Parathyroid adenoma (tissue), 2 donors: ENCODE data around the gene OIT3.

ENCODE experiments used
- H2AFZ ChIP-seq: fragments of 300-600 bp; sonication (generic); one replicate; pipeline ENCODE4 v1.7.0; 2017; ENCODE audit warnings: antibody characterized with exemption, mild to moderate bottlenecking
- H3K27ac ChIP-seq: fragments of 300-600 bp; sonication (generic); one replicate; pipeline ENCODE4 v1.7.0; 2017
- H3K27me3 ChIP-seq: fragments of 300-600 bp; sonication (generic); one replicate; pipeline ENCODE4 v1.7.0; 2017; ENCODE audit warnings: low read length; ENCODE audit not compliant: control insufficient read depth, insufficient read depth
- H3K36me3 ChIP-seq: fragments of 300-600 bp; sonication (generic); one replicate; pipeline ENCODE4 v1.7.0; 2017; ENCODE audit warnings: low read length; ENCODE audit not compliant: control insufficient read depth, insufficient read depth
- H3K4me1 ChIP-seq: fragments of 300-600 bp; sonication (generic); one replicate; pipeline ENCODE4 v1.7.0; 2017; ENCODE audit warnings: control low read depth
- H3K4me2 ChIP-seq: fragments of 300-600 bp; sonication (generic); one replicate; pipeline ENCODE4 v1.7.0; 2017; ENCODE audit warnings: low read length
- H3K4me3 ChIP-seq: fragments of 300-600 bp; sonication (generic); one replicate; pipeline ENCODE4 v1.7.0; 2017; ENCODE audit warnings: low read depth, low read length
- H3K79me2 ChIP-seq: fragments of 300-600 bp; sonication (generic); one replicate; pipeline ENCODE4 v1.7.0; 2017; ENCODE audit warnings: control low read depth
- H3K9ac ChIP-seq: fragments of 300-600 bp; sonication (generic); one replicate; pipeline ENCODE4 v1.7.0; 2017; ENCODE audit warnings: mild to moderate bottlenecking
- H3K9me3 ChIP-seq: fragments of 300-600 bp; sonication (generic); one replicate; pipeline ENCODE4 v1.7.0; 2017; ENCODE audit warnings: low read length; ENCODE audit not compliant: control insufficient read depth
- CTCF ChIP-seq: fragments of 300-600 bp; sonication (generic); IDR thresholded peaks from one replicate; pipeline ENCODE4 v1.7.0; 2017; ENCODE audit warnings: antibody characterized with exemption, mild to moderate bottlenecking
- donor health status: primary hyperparathyroidism.

The OIT3 gene

GRCh38 chr10:72952642-72953158 is 59.2 kb downstream of the OIT3 start:
- H3K4me3 ChIP-seq = no peak overlapping the region
- H3K4me2 ChIP-seq = no peak overlapping the region
- no peak overlapping the region for H3K9ac ChIP-seq
- TF ChIP-seq CTCF = no peak
- no peaks in the 10 kb centered on the region for H3K9me3 ChIP-seq
- H3K79me2 ChIP-seq = no peaks in the 10 kb centered on the region
- no peaks in the 10 kb centered on the region for H3K36me3 ChIP-seq
- H2AFZ ChIP-seq = no peak overlapping the region
- H3K4me1 ChIP-seq = no peaks in the 10 kb centered on the region
- no peak overlapping the region for H3K27ac ChIP-seq
- no peaks in the 10 kb centered on the region for H3K27me3 ChIP-seq

- H2AFZ ChIP-seq = no peak overlapping the region
- H3K4me2 ChIP-seq = no peak overlapping the region
- no peak overlapping the region for H3K27ac ChIP-seq
- no peaks in the 10 kb centered on the region for H3K4me1 ChIP-seq
- no peaks in the 10 kb centered on the region for H3K9me3 ChIP-seq
- no peak overlapping the region for H3K4me3 ChIP-seq
- H3K79me2 ChIP-seq = no peaks in the 10 kb centered on the region
- no peak overlapping the region for H3K9ac ChIP-seq
- no peak for TF ChIP-seq CTCF
- no peaks in the 10 kb centered on the region for H3K36me3 ChIP-seq
- no peaks in the 10 kb centered on the region for H3K27me3 ChIP-seq
These were observed 60.1 kb downstream of the OIT3 start for GRCh38 chr10:72953687-72954086.

GRCh38 chr10:72954230-72954595 is 60.7 kb downstream of the OIT3 start:
- Histone ChIP-seq H3K79me2 (no peaks in the 10 kb centered on the region), H3K4me2 (no peak overlapping the region), H3K9me3 (no peaks in the 10 kb centered on the region), H2AFZ (no peak overlapping the region), H3K4me3 (no peak overlapping the region), H3K9ac (no peak overlapping the region), H3K4me1 (no peaks in the 10 kb centered on the region), H3K36me3 (no peaks in the 10 kb centered on the region), H3K27ac (no peak overlapping the region), H3K27me3 (no peaks in the 10 kb centered on the region)
- TF ChIP-seq CTCF = no peak

- no peak within 1 kb of the TSS for H3K4me2 ChIP-seq
- H3K36me3 ChIP-seq = no peaks in the 10 kb centered on the region
- H3K9ac ChIP-seq = no peak within 1 kb of the TSS
- no peaks in the 10 kb centered on the region for H3K9me3 ChIP-seq
- no peaks in the 10 kb centered on the region for H3K27me3 ChIP-seq
- no peaks in the 10 kb centered on the region for H3K79me2 ChIP-seq
- no peak within 1 kb of the TSS for H2AFZ ChIP-seq
- no peak within 1 kb of the TSS for H3K4me3 ChIP-seq
- H3K27ac ChIP-seq = no peak within 1 kb of the TSS
- no peak for TF ChIP-seq CTCF
- H3K4me1 ChIP-seq = no peaks in the 10 kb centered on the region
These were observed 61.3 kb downstream of the OIT3 start, which contains the start of gene PLA2G12B for GRCh38 chr10:72954596-72955554. Gene PLA2G12B (minus strand): TSS chr10:72954806. CDS start chr10:72954685, 121 bp downstream.
